Heart right ventricle (tissue), 16 donors: Measurements from ENCODE around the gene PLEKHN1. TPM values are rescaled to one million over a fixed set of nuclear protein-coding genes. Genes with fewer than 3 reads are reported as not detected.

Source experiments
- ATAC-seq, 8 donors: fragments of 200-7000 bp; cut with Tn5 transposase; one replicate each; pipeline ENCODE4 v1.9.1; 2020; ENCODE audit warnings: mild to moderate bottlenecking in 8 of 8, moderate library complexity in 8 of 8, moderate number of reproducible peaks in 1 of 8
- DNase-seq, 2 donors: peaks; one replicate each; pipeline ENCODE4 v3.0.0-alpha.2; 2020
- H3K27ac ChIP-seq, 10 donors: fragments of 200-600 bp; sonication (generic) in 2 of 10; one replicate each; pipeline versions ENCODE4 v1.5.0 to v1.8.0; 2020 to 2022; ENCODE audit warnings: mild to moderate bottlenecking in 3 of 10
- H3K27me3 ChIP-seq, 7 donors: fragments of 200-600 bp; one replicate each; pipeline ENCODE4 v1.8.0; 2021 to 2022; ENCODE audit warnings: mild to moderate bottlenecking in 2 of 7
- H3K36me3 ChIP-seq, 9 donors: fragments of 200-600 bp; sonication (generic) in 1 of 9; one replicate each; pipeline versions ENCODE4 v1.5.0 to v1.8.0; 2020 to 2022; ENCODE audit warnings: mild to moderate bottlenecking in 2 of 9
- H3K4me1 ChIP-seq, 9 donors: fragments of 200-600 bp; sonication (generic) in 1 of 9; one replicate each; pipeline versions ENCODE4 v1.5.0 to v1.8.0; 2020 to 2022; ENCODE audit warnings: mild to moderate bottlenecking in 4 of 9
- H3K4me3 ChIP-seq, 10 donors: fragments of 200-600 bp; sonication (generic) in 2 of 10; one replicate each; pipeline versions ENCODE4 v1.5.0 to v1.8.0; 2020 to 2022; ENCODE audit warnings: mild to moderate bottlenecking in 7 of 10, moderate library complexity in 2 of 10
- H3K9me3 ChIP-seq, 11 donors: fragments of 200-600 bp in 10 of 11; sonication (generic) in 2 of 11; one replicate each; pipeline versions ENCODE4 v1.5.0 to v1.8.0; 2013 to 2022; ENCODE audit warnings: mild to moderate bottlenecking in 2 of 11, control low read depth in 1 of 11, moderate library complexity in 1 of 11
- WGBS, 2 donors: extraction: QIAGEN DNeasy Blood & Tissue Kit; methylation state at CpG; one replicate each; pipeline ENCODE4 v1.1.7; 2013; ENCODE audit warnings: inconsistent platforms in 1 of 2; 5-methylcytosine and 5-hydroxymethylcytosine counted together
- intact Hi-C, 10 donors: fragments of 100-400 bp; cut with DNase I; formaldehyde crosslinking; loops; one replicate each; pipeline versions ENCODE4 v1.11.1 to v1.14.2; 2022
- polyA plus RNA-seq, 2 donors: library from polyadenylated mRNA; stranded (reverse); fragments of 200-250 nt; gene quantifications; one replicate each; pipeline ENCODE4 v1.2.3, GENCODE V29; 2013
- total RNA-seq, 10 donors: library from RNA; stranded (reverse); fragmentation: NEBNext Ultra II Directional in 3 of 10; extraction: Animal tissue kit (Norgen Biotek cat#: 25700) in 3 of 10; gene quantifications; one replicate each; pipeline versions ENCODE4 v1.2.1 to v1.2.4, GENCODE V29; 2021 to 2023
- TF ChIP-seq, protein P1 (sequence below), 9 donors: fragments of 200-600 bp; sonication (generic) in 2 of 9; IDR thresholded peaks; one replicate each; pipeline versions ENCODE4 v1.5.0 to v1.8.0; 2021 to 2022; ENCODE audit warnings: antibody characterized with exemption in 9 of 9, mild to moderate bottlenecking in 5 of 9, moderate library complexity in 1 of 9
- donor health status: Arrhythmogenic right ventricular cardiomyopathy.
- donor health status: ischemic (EF 13 %, LVEDD 7.1; RV severe dilation, severe dysfunction).
- donor health status: healthy with polysubstance abuse.
- donor health status: DM: no; HTN: yes; CAD: no.
- donor health status: DM: no; HTN: no; CAD: no.
- donor health status: ischemic (EF 25% LVEDD 6.9; RV normal size, moderate dysfunction).
- donor health status: ischemic (EF 25% LVEDD 5.7; RV mildly dilated, moderate dysfunction).
- donor health status: healthy.
- donor health status: DM: yes; HTN: yes; CAD: no.
- donor health status: Ischemic cardiomyopathy.
- donor health status: ischemic (EF 35%, LVEDD 5.7; RV mildly dilated, moderate dysfunction).
- donor health status: nonischemic (EF 11% LVEDD 7.7; RV severe dilation, severe dysfunction).
- donor health status: DM: yes; HTN: yes; CAD: no.
- donor health status: PGD.
- donor health status: ischemic (EF 29% LVEDD 5.4; RV normal size, mild dysfunction).
- donor health status: nonischemic (EF 23%, LVEDD 6.1; RV moderate dilation, normal function).

The PLEKHN1 gene
- total and polyA plus RNA-seq, 12 donors: 0.13 to 0.37 (median 0.29) TPM; not detected in 8

DNA sequence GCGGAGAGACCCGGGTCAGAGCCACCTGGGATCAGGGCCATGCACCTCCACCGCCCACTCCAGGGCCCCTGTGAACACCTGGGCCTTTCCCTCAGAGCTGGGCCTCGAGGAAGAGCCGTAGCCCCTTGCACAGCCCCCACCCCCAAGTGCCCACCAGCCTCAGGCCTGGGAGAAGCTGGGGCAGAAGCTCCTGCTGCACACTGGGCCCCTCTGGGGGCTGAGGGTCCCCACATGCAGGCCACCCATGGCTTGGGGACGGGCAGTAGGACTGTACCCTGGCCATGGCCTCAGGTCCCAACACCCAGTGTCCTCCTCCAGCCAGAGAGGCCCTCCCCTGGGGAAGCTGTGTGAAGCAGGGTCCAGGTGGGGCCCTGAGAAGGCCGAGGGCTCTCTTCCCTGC lies 13.7 kb upstream of the PLEKHN1 start:
- DNase-seq: no peak
- TF ChIP-seq, protein P1, sequence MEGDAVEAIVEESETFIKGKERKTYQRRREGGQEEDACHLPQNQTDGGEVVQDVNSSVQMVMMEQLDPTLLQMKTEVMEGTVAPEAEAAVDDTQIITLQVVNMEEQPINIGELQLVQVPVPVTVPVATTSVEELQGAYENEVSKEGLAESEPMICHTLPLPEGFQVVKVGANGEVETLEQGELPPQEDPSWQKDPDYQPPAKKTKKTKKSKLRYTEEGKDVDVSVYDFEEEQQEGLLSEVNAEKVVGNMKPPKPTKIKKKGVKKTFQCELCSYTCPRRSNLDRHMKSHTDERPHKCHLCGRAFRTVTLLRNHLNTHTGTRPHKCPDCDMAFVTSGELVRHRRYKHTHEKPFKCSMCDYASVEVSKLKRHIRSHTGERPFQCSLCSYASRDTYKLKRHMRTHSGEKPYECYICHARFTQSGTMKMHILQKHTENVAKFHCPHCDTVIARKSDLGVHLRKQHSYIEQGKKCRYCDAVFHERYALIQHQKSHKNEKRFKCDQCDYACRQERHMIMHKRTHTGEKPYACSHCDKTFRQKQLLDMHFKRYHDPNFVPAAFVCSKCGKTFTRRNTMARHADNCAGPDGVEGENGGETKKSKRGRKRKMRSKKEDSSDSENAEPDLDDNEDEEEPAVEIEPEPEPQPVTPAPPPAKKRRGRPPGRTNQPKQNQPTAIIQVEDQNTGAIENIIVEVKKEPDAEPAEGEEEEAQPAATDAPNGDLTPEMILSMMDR (IDR thresholded peaks at IDR 0.05): no peak
- Histone ChIP-seq H3K4me3 (no peak overlapping the region), H3K27me3 (no peaks in the 10 kb centered on the region), H3K9me3 (no peaks in the 10 kb centered on the region), H3K27ac (no peak overlapping the region), H3K4me1 (peaks cover 3 to 9% (median 6%) of the 10 kb centered on the region in 9 donors), H3K36me3 (peaks cover 0 to 97% (median 58%) of the 10 kb centered on the region in 9 donors)
- ATAC-seq: no peak
- 85 to 92% methylated on average over 7 of the region's 7 CpGs for WGBS, 2 donors
- intact Hi-C loops: loop anchor here in 2 of 10 donors (10.0 kb wide), 1 partner anchor 48 kb away; no protein-coding TSS in a partner anchor

DNA sequence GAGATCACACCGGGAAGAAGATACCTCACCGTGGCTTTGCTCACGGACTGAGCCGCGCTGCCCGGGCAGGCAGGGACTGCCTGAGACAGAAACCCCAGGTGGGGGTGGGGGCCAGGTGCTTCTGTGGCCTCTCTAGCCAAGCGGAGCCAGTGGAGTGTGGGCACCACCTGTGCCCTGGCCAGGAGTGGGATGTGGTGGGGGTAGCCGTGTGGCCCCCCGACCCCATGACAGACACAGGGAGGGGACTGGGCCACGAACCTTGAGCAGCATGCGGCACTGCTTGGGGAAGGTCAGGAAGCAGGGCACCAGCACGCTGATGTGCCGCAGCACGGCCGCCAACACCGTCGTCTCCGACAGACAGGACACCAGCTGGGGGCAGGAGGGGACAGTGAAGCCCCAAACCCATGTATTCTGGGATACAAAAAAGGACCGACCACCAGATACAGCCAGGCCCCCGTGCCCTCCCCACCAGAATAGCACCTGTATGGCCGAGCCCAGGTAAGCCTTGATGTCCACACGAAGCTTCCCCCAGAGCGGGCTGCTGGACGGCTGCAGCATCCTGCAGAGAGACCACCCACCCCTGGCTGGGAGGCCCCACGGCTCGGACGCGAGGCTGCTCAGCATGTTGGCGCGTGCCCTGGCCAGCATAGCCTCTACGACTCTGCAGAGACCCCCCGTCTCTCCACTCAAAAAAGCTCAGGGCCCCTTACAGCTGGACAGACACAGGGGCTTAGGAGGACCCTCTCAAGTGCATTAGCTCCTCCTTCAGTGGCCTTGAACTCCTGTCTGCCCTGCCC lies 12.6 kb upstream of the PLEKHN1 start:
- H3K4me1 ChIP-seq: peaks cover 12 to 20% (median 17%) of the 10 kb centered on the region in 9 donors
- no peaks in the 10 kb centered on the region for H3K27me3 ChIP-seq
- TF ChIP-seq, protein P1 (IDR thresholded peaks at IDR 0.05): no peak
- no peak overlapping the region for H3K27ac ChIP-seq
- no peak overlapping the region for H3K4me3 ChIP-seq
- ATAC-seq: no peak
- intact Hi-C loops: loop anchor here in 2 of 10 donors (10.0 kb wide), 1 partner anchor 49 kb away; no protein-coding TSS in a partner anchor
- WGBS, 2 donors: 90 to 91% methylated on average over 32 of the region's 32 CpGs
- DNase-seq: no peak
- H3K36me3 ChIP-seq: peaks cover 0 to 86% (median 51%) of the 10 kb centered on the region in 9 donors
- H3K9me3 ChIP-seq: no peaks in the 10 kb centered on the region

DNA sequence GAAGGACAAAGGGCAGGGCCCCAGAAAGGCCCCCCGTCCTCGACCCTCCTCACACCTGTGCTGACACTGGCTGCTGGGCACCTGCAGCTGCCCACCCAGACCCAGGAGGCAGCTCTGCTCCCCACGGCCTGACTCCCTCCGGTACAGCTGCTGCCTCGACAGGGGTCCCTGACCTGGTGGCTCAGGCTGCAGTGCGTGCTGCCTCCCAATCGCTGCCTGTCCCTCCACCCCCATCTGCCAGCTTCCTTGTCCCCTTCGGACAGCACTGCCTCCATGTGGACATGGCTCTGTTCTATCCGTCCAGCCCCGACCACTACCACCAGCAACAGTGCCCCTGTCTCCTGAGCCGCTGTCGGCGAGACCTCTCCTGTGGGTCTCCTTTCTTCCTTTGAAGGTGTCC lies 11.4 kb upstream of the PLEKHN1 start:
- intact Hi-C loops: loop anchor here in 3 of 10 donors (5.0 to 10.0 kb wide), 2 partner anchors 48 to 50 kb away; no protein-coding TSS in a partner anchor
- peaks cover 0 to 74% (median 42%) of the 10 kb centered on the region in 9 donors for H3K36me3 ChIP-seq

DNA sequence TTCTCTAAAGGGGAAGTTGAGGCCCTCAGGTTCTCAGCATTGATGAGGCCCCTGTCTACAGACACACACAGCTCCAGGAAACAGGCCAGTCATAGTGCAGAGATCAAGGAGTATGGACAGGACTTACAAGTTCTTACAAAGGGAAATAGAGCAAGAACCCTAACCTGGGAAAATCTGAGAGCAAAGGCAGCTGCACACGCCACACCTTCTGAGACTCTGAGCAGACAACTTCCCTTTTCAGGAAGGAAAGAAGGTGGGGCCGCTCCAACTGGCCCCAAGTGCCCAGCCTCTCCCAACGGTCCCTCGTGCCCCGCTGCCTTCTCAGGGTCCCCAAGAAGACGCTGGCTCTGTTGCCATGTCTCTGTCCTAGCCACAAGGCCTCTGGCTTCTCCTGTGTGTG lies 10.8 kb upstream of the PLEKHN1 start:
- H3K4me3 ChIP-seq: no peak overlapping the region
- TF ChIP-seq, protein P1 (IDR thresholded peaks at IDR 0.05): no peak
- ATAC-seq (no peak), DNase-seq (no peak)
- intact Hi-C loops: loop anchor here in 3 of 10 donors (5.0 to 10.0 kb wide), 2 partner anchors 48 to 51 kb away; no protein-coding TSS in a partner anchor
- peaks cover 0 to 68% (median 38%) of the 10 kb centered on the region in 9 donors for H3K36me3 ChIP-seq
- H3K9me3 ChIP-seq: no peaks in the 10 kb centered on the region
- 82 to 84% methylated on average over 6 of the region's 6 CpGs for WGBS, 2 donors
- H3K27me3 ChIP-seq: peaks cover 0 to 4% (median 0%) of the 10 kb centered on the region in 7 donors
- H3K4me1 ChIP-seq: peaks cover 12 to 28% (median 23%) of the 10 kb centered on the region in 9 donors
- no peak overlapping the region for H3K27ac ChIP-seq

More for the DNA sequence above, 11.4 kb upstream of the PLEKHN1 start:
- no peak for DNase-seq
- Histone ChIP-seq H3K27me3 (peaks cover 0 to 4% (median 0%) of the 10 kb centered on the region in 7 donors), H3K4me1 (peaks cover 12 to 27% (median 23%) of the 10 kb centered on the region in 9 donors), H3K4me3 (no peak overlapping the region), H3K27ac (no peak overlapping the region), H3K9me3 (no peaks in the 10 kb centered on the region)
- TF ChIP-seq, protein P1 (IDR thresholded peaks at IDR 0.05): no peak
- ATAC-seq: no peak
- 88 to 93% methylated on average over 13 of the region's 13 CpGs for WGBS, 2 donors
